ENCODE measurements around the gene KRTAP13-3.

The KRTAP13-3 gene, protein sequence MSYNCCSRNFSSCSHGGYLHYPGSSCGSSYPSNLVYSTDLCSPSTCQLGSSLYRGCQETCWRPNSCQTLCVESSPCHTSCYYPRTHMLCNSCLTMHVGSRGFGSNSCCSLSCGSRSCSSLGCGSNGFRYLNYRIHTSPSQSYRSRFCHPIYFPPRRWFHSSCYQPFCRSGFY

GRCh38 chr21:30425826-30426225 lies at the start of gene KRTAP13-3:
Gene KRTAP13-3 (minus strand): TSS chr21:30425926. CDS start chr21:30425912, 14 bp downstream.
- no peak for DNase-seq

GRCh38 chr21:30468900-30469714 lies 43.4 kb upstream of the KRTAP13-3 start:
- no peak for DNase-seq

DNA sequence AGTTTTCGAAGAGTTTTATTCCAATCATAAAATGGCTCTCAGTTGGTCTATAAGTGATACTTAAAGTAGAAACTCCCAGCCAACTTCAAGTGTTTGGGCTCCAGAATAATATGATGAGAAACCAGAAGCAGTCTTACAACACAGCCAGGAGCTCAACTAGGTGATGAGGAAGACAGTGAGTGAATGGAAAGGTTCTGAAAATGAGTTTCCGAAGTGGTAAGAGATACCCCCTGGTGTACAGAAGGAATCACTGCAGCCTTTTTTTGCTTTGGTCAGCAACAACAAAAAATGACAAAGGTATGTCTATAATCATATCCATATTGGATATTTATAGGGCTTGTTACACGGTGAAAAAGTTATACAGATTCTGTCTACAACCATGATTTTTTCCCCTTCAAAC lies 38.0 kb upstream of the KRTAP13-3 start:
- peak; percentile 57 for DNase-seq

DNA sequence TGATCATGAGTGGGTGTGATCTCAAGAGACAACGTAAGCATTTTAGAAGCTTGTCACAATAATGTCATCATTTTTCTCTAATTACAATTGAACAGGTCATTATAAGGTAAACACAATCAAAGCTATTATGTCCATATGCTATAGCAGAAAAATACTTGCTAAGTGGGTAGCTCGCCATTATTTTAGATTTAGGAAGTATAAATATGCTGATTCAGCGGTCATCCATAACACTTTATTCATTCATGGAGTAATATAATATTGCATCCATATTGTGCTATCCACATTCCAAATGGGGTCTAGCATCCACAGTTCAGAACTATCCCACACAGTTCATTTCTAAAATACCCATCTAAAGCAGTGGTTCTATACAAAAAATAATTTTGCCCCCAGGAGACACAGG lies 22.8 kb upstream of the KRTAP13-3 start:
- no peak for DNase-seq

DNA sequence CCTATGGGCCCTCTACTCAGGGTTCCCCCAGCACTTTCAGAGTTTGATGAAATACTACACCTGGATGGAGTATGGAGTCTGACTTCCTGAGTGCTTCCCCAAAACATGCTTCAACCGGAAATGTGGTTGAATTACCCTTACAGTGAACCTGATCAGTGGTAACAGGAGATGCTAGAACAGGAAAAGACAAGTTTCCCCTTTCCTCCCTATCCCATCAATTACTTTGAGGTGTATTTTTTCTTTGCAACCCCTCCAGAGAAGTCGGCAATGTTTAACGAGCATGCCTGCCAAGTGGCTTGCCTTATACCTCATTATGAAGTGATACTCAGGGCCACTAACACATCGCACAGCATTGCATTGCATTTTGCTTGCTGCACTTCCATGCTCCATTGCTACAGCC lies 21.3 kb upstream of the KRTAP13-3 start:
- peak; percentile 2 for DNase-seq

DNA sequence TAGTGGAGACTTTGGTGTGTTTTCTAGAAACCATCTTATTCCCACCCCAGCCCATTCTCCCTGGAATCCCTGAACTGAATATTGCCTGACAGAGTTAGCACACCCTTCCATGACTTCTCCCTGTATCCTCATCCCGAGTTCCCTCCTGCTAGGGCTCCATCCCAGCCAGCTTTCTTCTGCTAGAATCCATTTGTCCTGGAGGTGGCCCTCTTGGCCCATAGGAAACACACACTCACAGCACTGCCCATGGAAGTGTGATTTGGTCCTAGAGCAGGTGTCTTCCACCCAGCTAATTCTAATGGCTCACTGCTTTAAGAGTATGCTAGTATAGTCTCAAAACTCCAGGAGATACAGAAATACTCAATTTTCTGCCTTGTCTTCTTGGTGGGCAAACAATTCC lies 18.5 kb upstream of the KRTAP13-3 start:
- DNase-seq = peak; percentile 39

DNA sequence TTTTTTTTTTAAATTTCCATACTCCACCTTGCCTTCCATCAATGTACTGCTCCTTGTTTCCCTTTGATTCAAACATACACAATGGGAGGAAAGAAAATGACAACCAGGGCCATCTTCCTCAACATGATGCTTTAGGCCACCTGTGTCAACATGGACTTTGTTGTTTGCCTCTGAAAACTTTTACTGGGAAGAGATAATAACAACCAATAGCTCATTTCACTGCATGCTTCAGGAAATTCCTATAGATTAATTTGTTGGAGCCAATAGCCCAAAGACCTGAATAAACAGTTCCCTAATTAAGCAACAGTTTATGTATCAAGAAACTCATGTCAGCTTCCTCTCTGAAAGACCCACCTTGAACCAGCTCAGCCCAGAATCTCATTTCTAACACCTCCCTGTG lies 17.5 kb upstream of the KRTAP13-3 start:
- DNase-seq = peak; percentile 2

GRCh38 chr21:30439975-30440374 lies 14.2 kb upstream of the KRTAP13-3 start, which contains the start of gene KRTAP15-1:
Gene KRTAP15-1 (plus strand): TSS chr21:30440275. CDS start chr21:30440328, 53 bp downstream.
- no peak for DNase-seq

- DNase-seq = peak; percentile 36
Observed at GRCh38 chr21:30437010-30437565, 11.4 kb upstream of the KRTAP13-3 start.

DNA sequence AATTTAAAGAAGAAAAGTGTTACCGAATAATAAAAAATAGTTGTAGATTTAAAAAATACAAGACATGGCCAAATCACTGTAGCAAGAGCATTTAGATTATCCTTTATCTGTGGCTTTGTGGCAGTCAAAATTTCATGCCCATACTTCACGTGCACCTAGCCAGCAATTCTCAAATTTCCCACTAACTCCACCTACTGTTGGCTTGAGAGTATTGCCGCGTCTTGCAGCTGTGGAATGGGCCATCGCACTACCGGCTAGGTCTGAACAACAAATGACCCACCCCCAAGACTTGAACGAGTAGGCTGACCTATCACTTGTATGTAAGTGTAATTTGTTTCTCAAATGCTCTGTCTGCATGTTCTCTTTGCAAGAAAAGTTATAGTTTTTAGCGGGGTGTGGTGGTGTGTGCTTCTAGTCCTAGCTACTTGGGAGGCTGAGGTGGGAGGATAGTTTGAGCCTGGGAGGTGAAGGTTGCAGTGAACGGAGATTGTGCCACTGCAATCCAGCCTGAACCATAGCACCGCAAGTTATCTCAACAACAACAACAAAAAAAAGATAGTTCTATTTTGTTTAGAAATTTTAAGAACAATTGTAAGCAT lies 8.4 kb upstream of the KRTAP13-3 start:
- DNase-seq = peak; percentile 72

GRCh38 chr21:30430170-30430655 lies 4.5 kb upstream of the KRTAP13-3 start, which contains the start of gene KRTAP13-4:
Gene KRTAP13-4 (plus strand): TSS chr21:30430220. CDS start chr21:30430276, 56 bp downstream.
- no peak for DNase-seq

GRCh38 chr21:30426731-30427130 lies 1.0 kb upstream of the KRTAP13-3 start:
- no peak for DNase-seq

- no peak for DNase-seq
Observed at GRCh38 chr21:30415993-30416392, 9.7 kb downstream of the KRTAP13-3 start.

GRCh38 chr21:30408782-30409494 lies 16.8 kb downstream of the KRTAP13-3 start:
- DNase-seq = peak; percentile 96

DNA sequence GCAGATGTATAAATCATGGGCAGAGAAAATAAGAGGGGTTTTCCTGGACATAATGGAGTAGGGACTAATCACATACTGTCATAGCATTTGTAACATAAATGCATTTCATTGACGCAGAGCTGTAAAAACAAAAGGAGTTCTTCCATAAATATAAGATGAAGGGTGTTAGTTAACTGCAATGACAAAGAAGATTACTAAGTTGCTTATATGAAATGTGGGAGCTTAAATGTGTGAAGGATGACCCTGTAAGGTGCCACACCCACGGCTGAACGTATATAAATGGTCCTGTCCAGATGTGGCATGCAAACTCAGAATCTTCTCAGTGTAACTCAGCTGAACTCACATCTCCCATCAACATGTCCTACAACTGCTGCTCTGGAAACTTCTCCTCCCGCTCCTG lies 30.0 kb downstream of the KRTAP13-3 start, which contains the start of gene KRTAP13-1:
Gene KRTAP13-1, plus strand, starts transcription at position 301 of the 400 bp plus-strand sequence. Its CDS starts 56 bp downstream, at position 357.
- no peak for DNase-seq

DNA sequence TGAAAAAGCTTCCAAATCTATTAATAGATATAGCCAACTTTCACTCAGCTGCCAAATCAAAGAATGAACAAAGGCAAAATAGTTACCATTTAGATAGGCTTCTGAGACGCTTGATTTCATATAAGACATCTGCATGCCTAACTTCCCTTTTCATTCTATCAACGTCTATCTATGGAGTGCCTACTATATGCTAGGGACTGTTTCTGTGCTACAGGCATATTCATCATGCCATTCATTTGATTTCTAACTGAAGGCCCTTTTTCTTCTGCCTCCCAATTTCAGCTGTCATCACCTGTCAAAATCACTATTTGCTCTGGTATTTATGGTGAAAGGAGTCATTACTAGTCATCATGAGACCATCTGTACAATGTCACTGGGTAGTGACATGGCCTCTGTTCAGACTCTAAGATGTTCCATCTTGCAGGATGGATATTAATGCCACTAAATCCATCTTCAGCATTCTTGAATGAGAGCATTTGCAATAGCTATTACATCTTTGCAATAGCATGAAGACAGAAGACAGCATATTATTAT lies 34.2 kb downstream of the KRTAP13-3 start:
- no peak for DNase-seq

DNA sequence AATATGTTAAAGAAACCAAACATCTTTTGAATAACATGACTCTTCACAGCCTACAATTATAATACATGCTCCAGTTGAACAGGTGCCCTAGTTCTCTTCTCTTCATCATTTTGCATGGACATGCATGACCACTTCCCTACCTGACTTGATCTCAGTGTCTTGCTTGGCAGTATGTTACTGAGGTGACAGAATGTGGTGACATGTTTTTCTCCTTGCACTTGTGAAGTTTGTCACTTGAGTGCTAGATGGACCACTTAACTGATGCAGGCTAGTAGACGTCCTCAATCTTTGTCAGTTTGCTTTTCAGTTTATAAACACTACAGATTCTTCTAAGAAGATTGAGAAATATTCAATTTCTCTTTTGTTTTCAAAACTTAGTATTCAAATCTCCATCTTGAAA lies 43.5 kb downstream of the KRTAP13-3 start:
- no peak for DNase-seq

All from DMS53 (cell line).